Ecto neural progenitor cell (in vitro differentiated cells): ENCODE data around the gene SORCS2.

ENCODE experiments used
- DNase-seq: peaks from one replicate; pipeline ENCODE4 v3.0.0-alpha.2; 2018; ENCODE audit warnings: low spot score

Gene SORCS2

GRCh38 chr4:7186031-7186430 lies 6.3 kb upstream of the SORCS2 start:
- peak; percentile 49 for DNase-seq

- peak; percentile 33 for DNase-seq
These were observed 5.7 kb upstream of the SORCS2 start for GRCh38 chr4:7186516-7187167.

- DNase-seq, result peak; percentile 51
These were observed 5.2 kb upstream of the SORCS2 start for GRCh38 chr4:7187168-7187535.

GRCh38 chr4:7187691-7188090 lies 4.6 kb upstream of the SORCS2 start:
- peak; percentile 27 for DNase-seq

- peak; percentile 34 for DNase-seq
These were observed 3.3 kb upstream of the SORCS2 start for GRCh38 chr4:7189066-7189465.

- DNase-seq, result peak; percentile 43
These were observed 2.7 kb upstream of the SORCS2 start for GRCh38 chr4:7189475-7190277.

- no peak for DNase-seq
These were observed 2.1 kb upstream of the SORCS2 start for GRCh38 chr4:7190278-7190594.

GRCh38 chr4:7190691-7191545 lies 1.4 kb upstream of the SORCS2 start:
- peak; percentile 36 for DNase-seq

GRCh38 chr4:7191546-7192251 lies 639 bp upstream of the SORCS2 start:
- DNase-seq, result no peak

GRCh38 chr4:7193030-7193958 lies 956 bp downstream of the SORCS2 start:
- DNase-seq, result peak; percentile 66

GRCh38 chr4:7194251-7195140 lies 2.2 kb downstream of the SORCS2 start:
- peak; percentile 61 for DNase-seq

GRCh38 chr4:7195141-7195515 lies 2.8 kb downstream of the SORCS2 start:
- DNase-seq, result no peak

- peak; percentile 33 for DNase-seq
These were observed 3.4 kb downstream of the SORCS2 start for GRCh38 chr4:7195546-7196287.

- peak; percentile 39 for DNase-seq
These were observed 3.9 kb downstream of the SORCS2 start for GRCh38 chr4:7196288-7196651.

- DNase-seq, result peak; percentile 18
These were observed 4.4 kb downstream of the SORCS2 start for GRCh38 chr4:7196736-7197135.

- peak; percentile 54 for DNase-seq
These were observed 5.6 kb downstream of the SORCS2 start for GRCh38 chr4:7197910-7198309.

GRCh38 chr4:7198440-7199128 lies 6.2 kb downstream of the SORCS2 start:
- DNase-seq, result peak; percentile 50

GRCh38 chr4:7199129-7199725 lies 6.9 kb downstream of the SORCS2 start:
- DNase-seq, result no peak
